H1 (cell line): ENCODE results near the gene PC. TPM values are rescaled to one million over a fixed set of nuclear protein-coding genes. Genes with fewer than 3 reads are reported as not detected.

Source experiments
- CTCF ChIA-PET: fragments of 300-600 bp; sonication (Branson Sonifier 250); formaldehyde crosslinking; loops from one replicate; lab custom pipeline; 2021; ENCODE audit not compliant: partially characterized antibody; lab: Charles Lee
- POLR2A ChIA-PET: fragments of 300-600 bp; sonication (Branson Sonifier 250); formaldehyde crosslinking; loops from one replicate; lab custom pipeline; 2021; ENCODE audit warnings: inconsistent platforms; ENCODE audit not compliant: partially characterized antibody; lab: Charles Lee
- DNase-seq, 2 experiments: peaks; one replicate each; pipeline versions ENCODE4 v3.0.0 to v3.0.0-alpha.2; 2010 to 2022; ENCODE audit warnings: low spot score in 2 of 2, low read depth in 1 of 2, mixed read lengths in 1 of 2
- FAIRE-seq: peaks from 2 replicates; lab custom pipeline; 2011; peaks lifted over from hg19 to GRCh38; lab: Jason Lieb, UNC
- H2AFZ ChIP-seq: 2 replicates; pipeline ENCODE4 v1.8.1; 2012; ENCODE audit warnings: low read length, inconsistent platforms
- H2AK5ac ChIP-seq: 2 replicates; pipeline ENCODE4 v1.6.1; 2013; ENCODE audit warnings: low read depth, low read length
- H2BK120ac ChIP-seq: replicated peaks from 2 replicates; pipeline ENCODE3; 2013; ENCODE audit warnings: low read depth, low read length, inconsistent platforms
- H2BK12ac ChIP-seq: 2 replicates; pipeline ENCODE4 v1.6.1; 2013; ENCODE audit warnings: low read depth, low read length
- H2BK15ac ChIP-seq: 2 replicates; pipeline ENCODE4 v1.6.1; 2013; ENCODE audit warnings: low read length
- H2BK20ac ChIP-seq: 2 replicates; pipeline ENCODE4 v1.6.1; 2013; ENCODE audit warnings: low read length
- H2BK5ac ChIP-seq: 2 replicates; pipeline ENCODE4 v1.6.1; 2013; ENCODE audit warnings: low read depth, low read length
- H3K14ac ChIP-seq: 2 replicates; pipeline ENCODE4 v1.6.1; 2013; ENCODE audit warnings: inconsistent platforms; ENCODE audit not compliant: insufficient read length
- H3K18ac ChIP-seq: 2 replicates; pipeline ENCODE4 v1.6.1; 2013; ENCODE audit warnings: low read length; ENCODE audit errors: extremely low read depth
- H3K23ac ChIP-seq: 2 replicates; pipeline ENCODE4 v1.6.1; 2013; ENCODE audit warnings: inconsistent platforms; ENCODE audit not compliant: insufficient read length
- H3K23me2 ChIP-seq: 2 replicates; pipeline ENCODE4 v1.6.1; 2013; ENCODE audit warnings: low read depth, low read length
- H3K27ac ChIP-seq: 2 replicates; pipeline ENCODE4 v1.6.1; 2011; ENCODE audit warnings: low read depth, low read length, inconsistent platforms
- H3K27me3 ChIP-seq, 4 experiments: replicated peaks in 1 of 4; 1 replicate in 1 of 4; 2 replicates in 3 of 4; pipeline versions ENCODE4 v1.6.1 to v1.8.1; 2011 to 2013; ENCODE audit warnings: low read length in 3 of 4, mild to moderate bottlenecking in 3 of 4, inconsistent platforms in 2 of 4, mixed read lengths in 2 of 4, moderate library complexity in 1 of 4; ENCODE audit not compliant: control insufficient read depth in 3 of 4, insufficient read depth in 3 of 4; ENCODE audit errors: extremely low read depth in 1 of 4
- H3K36me3 ChIP-seq, 4 experiments: 2 replicates each; pipeline versions ENCODE4 v1.6.1 to v1.8.1; 2011 to 2013; ENCODE audit warnings: mild to moderate bottlenecking in 4 of 4, low read length in 3 of 4, moderate library complexity in 2 of 4, control low read depth in 1 of 4, inconsistent platforms in 1 of 4; ENCODE audit not compliant: insufficient read depth in 4 of 4, control insufficient read depth in 2 of 4
- H3K4ac ChIP-seq: replicated peaks from 2 replicates; pipeline ENCODE3; 2013; ENCODE audit warnings: low read length, low read depth, mixed read lengths, inconsistent platforms; ENCODE audit not compliant: insufficient read length
- H3K4me1 ChIP-seq, 4 experiments: replicated peaks in 1 of 4; 1 replicate in 1 of 4; 2 replicates in 3 of 4; pipeline versions ENCODE4 v1.6.1 to v1.8.1; 2011 to 2013; ENCODE audit warnings: low read length in 3 of 4, inconsistent platforms in 2 of 4, mixed read lengths in 1 of 4; ENCODE audit not compliant: insufficient read depth in 4 of 4, control insufficient read depth in 3 of 4
- H3K4me2 ChIP-seq, 2 experiments: 2 replicates each; pipeline versions ENCODE4 v1.6.1 to v1.8.1; 2011 to 2013; ENCODE audit warnings: low read depth in 2 of 2, low read length in 2 of 2, control low read depth in 1 of 2, inconsistent platforms in 1 of 2, mild to moderate bottlenecking in 1 of 2; ENCODE audit not compliant: insufficient read depth in 1 of 2
- H3K4me3 ChIP-seq, 4 experiments: fragments of 200-600, 300-600 bp in 1 of 4; sonication (generic), shearing (Covaris generic), sonication (Bioruptor Twin) in 1 of 4; 2 replicates each; pipeline versions ENCODE4 v1.5.1 to v1.8.1; 2011 to 2016; ENCODE audit warnings: low read length in 4 of 4, low read depth in 3 of 4, control low read depth in 2 of 4, inconsistent platforms in 2 of 4, mild to moderate bottlenecking in 2 of 4, mixed read lengths in 1 of 4, moderate library complexity in 1 of 4; ENCODE audit not compliant: insufficient read depth in 2 of 4; ENCODE audit errors: extremely low read depth in 1 of 4
- H3K56ac ChIP-seq: replicated peaks from 2 replicates; pipeline ENCODE3; 2013; ENCODE audit warnings: low read depth, mild to moderate bottlenecking, mixed read lengths, low read length, inconsistent platforms; ENCODE audit not compliant: insufficient read length
- H3K79me1 ChIP-seq: 2 replicates; pipeline ENCODE4 v1.6.1; 2013; ENCODE audit warnings: low read depth, low read length, control low read depth
- H3K79me2 ChIP-seq, 2 experiments: 2 replicates each; pipeline versions ENCODE4 v1.6.1 to v1.8.1; 2012 to 2013; ENCODE audit warnings: low read length in 2 of 2, mild to moderate bottlenecking in 2 of 2, inconsistent platforms in 1 of 2; ENCODE audit not compliant: insufficient read depth in 2 of 2, control insufficient read depth in 1 of 2
- H3K9ac ChIP-seq, 4 experiments: replicated peaks in 1 of 4; 1 replicate in 1 of 4; 2 replicates in 3 of 4; pipeline versions ENCODE4 v1.6.1 to v1.8.1; 2011 to 2013; ENCODE audit warnings: low read depth in 3 of 4, low read length in 3 of 4, control low read depth in 2 of 4, mild to moderate bottlenecking in 2 of 4, moderate library complexity in 2 of 4, inconsistent platforms in 1 of 4; ENCODE audit errors: extremely low read depth in 1 of 4
- H3K9me3 ChIP-seq, 2 experiments: 2 replicates each; pipeline versions ENCODE4 v1.6.1 to v1.8.1; 2012 to 2013; ENCODE audit warnings: mild to moderate bottlenecking in 2 of 2, moderate library complexity in 2 of 2, control low read depth in 1 of 2, inconsistent platforms in 1 of 2, low read depth in 1 of 2, low read length in 1 of 2, mixed read lengths in 1 of 2; ENCODE audit not compliant: insufficient read depth in 2 of 2
- H4K20me1 ChIP-seq, 2 experiments: replicated peaks in 1 of 2; 2 replicates each; pipeline versions ENCODE3 to v1.8.1; 2011 to 2013; ENCODE audit warnings: inconsistent platforms in 2 of 2, low read length in 2 of 2, mild to moderate bottlenecking in 1 of 2; ENCODE audit not compliant: insufficient read depth in 2 of 2, control insufficient read depth in 1 of 2
- H4K5ac ChIP-seq: 2 replicates; pipeline ENCODE4 v1.6.1; 2013; ENCODE audit warnings: low read length, low read depth, mixed read lengths, inconsistent platforms; ENCODE audit not compliant: insufficient read length
- H4K8ac ChIP-seq: 2 replicates; pipeline ENCODE4 v1.8.0; 2013; ENCODE audit warnings: mild to moderate bottlenecking, moderate library complexity, low read length, inconsistent platforms; ENCODE audit not compliant: insufficient read depth; ENCODE audit errors: extremely low read depth
- H4K91ac ChIP-seq: replicated peaks from 2 replicates; pipeline ENCODE3; 2013; ENCODE audit warnings: low read length, mixed read lengths, inconsistent platforms; ENCODE audit not compliant: insufficient read length
- GTF2F1 ChIP-seq: IDR thresholded peaks from 2 replicates; pipeline ENCODE4 v1.6.1; 2012; ENCODE audit warnings: low read depth, low read length, improper control_type of control experiment, borderline replicate concordance
- NRF1 ChIP-seq: IDR thresholded peaks from 2 replicates; pipeline ENCODE4 v1.6.1; 2011; ENCODE audit warnings: mild to moderate bottlenecking, low read depth, low read length, improper control_type of control experiment
- TEAD4 ChIP-seq: IDR thresholded peaks from 2 replicates; pipeline ENCODE4 v1.6.1; 2012; ENCODE audit warnings: low read depth, low read length, inconsistent platforms, mixed read lengths
- ZNF274 ChIP-seq: IDR thresholded peaks from 2 replicates; pipeline ENCODE4 v1.7.0; 2012; ENCODE audit warnings: low read length, borderline replicate concordance; ENCODE audit errors: extremely low read depth
- WGBS, 2 experiments: shearing (Covaris generic) in 1 of 2; methylation state at CpG; one replicate each; pipeline versions ENCODE4 v1.1.6 to v1.1.7; 2013 to 2015; ENCODE audit warnings: low lambda C conversion rate in 2 of 2, mixed read lengths in 2 of 2, inconsistent platforms in 1 of 2, low coverage in 1 of 2, missing lambda C conversion rate in 1 of 2; ENCODE audit not compliant: insufficient replicate concordance in 2 of 2, insufficient coverage in 1 of 2, insufficient read length in 1 of 2; ENCODE audit errors: extremely low coverage in 1 of 2, missing lambda C conversion rate in 1 of 2; 5-methylcytosine and 5-hydroxymethylcytosine counted together
- polyA plus RNA-seq, 7 experiments: library from polyadenylated mRNA; depleted of rRNA in 3 of 7; stranded (reverse) in 5 of 7; unstranded in 2 of 7; fragments of >200 nt in 5 of 7; fragments of 200-250 nt in 2 of 7; gene quantifications; 1 replicate in 5 of 7; 2 replicates in 1 of 7; 4 replicates in 1 of 7; pipeline versions ENCODE4 v1.2.1 to v1.2.3, GENCODE V29; 2011 to 2013; ENCODE audit warnings: missing spikeins in 2 of 7, mixed read lengths in 2 of 7
- total RNA-seq: library from RNA; stranded (reverse); fragmentation: NEBNext Ultra II Directional; extraction: Animal tissue kit (Norgen Biotek cat#: 25700); gene quantifications from 2 replicates; pipeline ENCODE4 v1.2.1, GENCODE V29; 2021

The PC gene
- total and polyA plus RNA-seq, 2 of the 8 experiments (the other 6 are each of a cell fraction or from before 2014, with no cell fraction given), result 11.5 to 27.5 TPM

DNA sequence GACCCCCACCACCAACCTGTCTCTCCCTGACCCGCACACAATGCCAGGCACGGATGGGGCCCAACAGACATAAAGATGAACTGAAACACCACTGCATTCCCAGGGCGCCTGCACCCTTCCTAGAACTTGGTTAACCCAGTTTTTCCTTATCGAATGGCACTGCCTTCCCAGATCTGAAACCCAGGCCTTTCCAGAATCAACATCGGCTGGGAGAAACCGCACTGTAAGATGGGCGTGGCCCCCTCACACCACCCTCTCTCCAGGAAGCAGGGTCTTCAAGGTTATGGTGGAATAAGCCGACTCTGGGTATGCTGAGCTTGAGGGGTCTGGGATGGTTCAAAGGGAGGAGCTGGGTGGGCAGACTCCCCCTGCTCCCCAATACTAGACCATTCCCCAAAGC is 78.2 kb downstream of the PC start:
- H3K79me2 ChIP-seq, result no peaks in the 10 kb centered on the region
- H2BK120ac ChIP-seq, result no peak overlapping the region
- no peak overlapping the region for H2AFZ ChIP-seq
- no peak overlapping the region for H4K5ac ChIP-seq
- H4K20me1 ChIP-seq, result peaks cover 0 to 2% of the 10 kb centered on the region in 2 experiments
- no peak overlapping the region for H3K23ac ChIP-seq
- H3K56ac ChIP-seq, result no peak overlapping the region
- peaks cover 2% of the 10 kb centered on the region for H3K79me1 ChIP-seq
- H3K4me3 ChIP-seq, result no peak overlapping the region
- 95% methylated on average over 8 of the region's 8 CpGs; no CpG with 5 or more reads in 1 of the 2 experiments for WGBS, 2 experiments
- H2BK5ac ChIP-seq, result no peak overlapping the region; the same call in 1 of the 2 replicates
- no peak overlapping the region for H2BK20ac ChIP-seq
- no peak for DNase-seq
- H3K36me3 ChIP-seq, result no peaks in the 10 kb centered on the region
- no peak for FAIRE-seq
- TF ChIP-seq TEAD4, result no peak
- TF ChIP-seq GTF2F1, result no peak
- no peak for TF ChIP-seq ZNF274
- no peak for TF ChIP-seq NRF1
- H3K4me1 ChIP-seq, result peaks cover 4 to 21% (median 15%) of the 10 kb centered on the region in 4 experiments
- no peak overlapping the region for H3K9ac ChIP-seq
- H3K27me3 ChIP-seq, result no peaks in the 10 kb centered on the region
- peak overlapping the region; percentile 17 for H4K91ac ChIP-seq
- H3K4me2 ChIP-seq, result no peak overlapping the region
- H2AK5ac ChIP-seq, result peak overlapping the region; percentile 67
- no peak overlapping the region for H4K8ac ChIP-seq
- ChIA-PET POLR2A (no interaction called here), CTCF (interaction anchor here (0.6 to 11.9 kb wide), 11 partner anchors 12 to 491 kb away, joined by 3 to 199 read pairs (median 5); partner anchors contain the start of genes C11orf86 and RCE1)
- no peak overlapping the region for H3K27ac ChIP-seq
- H3K14ac ChIP-seq, result no peak overlapping the region
- no peaks in the 10 kb centered on the region for H3K9me3 ChIP-seq
- no peaks in the 10 kb centered on the region for H3K23me2 ChIP-seq
- no peak overlapping the region for H2BK15ac ChIP-seq
- H3K4ac ChIP-seq, result no peak overlapping the region
- H2BK12ac ChIP-seq, result peak overlapping the region; percentile 80; the same call in 1 of the 2 replicates
- no peak overlapping the region for H3K18ac ChIP-seq
